HCT116 (cell line): Measurements from ENCODE around the gene MCEMP1. TPM values are rescaled to one million over a fixed set of nuclear protein-coding genes. Genes with fewer than 3 reads are reported as not detected.

ENCODE experiments used
- ATAC-seq: fragments of 200-7000 bp; cut with Tn5 transposase; 2 replicates; pipeline ENCODE4 v1.9.1; 2020; ENCODE audit warnings: mild to moderate bottlenecking, moderate library complexity
- BruUV-seq: library from RNA; stranded (reverse); fragments of 400-500 nt; replicated peaks from 2 replicates; lab custom pipeline; 2021; lab: Mats Ljungman, UMichigan
- CTCF ChIA-PET: fragments of 300-600 bp; sonication (Branson Sonifier 250); formaldehyde crosslinking; loops from one replicate; lab custom pipeline; 2021; ENCODE audit warnings: antibody characterized with exemption; lab: Charles Lee
- POLR2A ChIA-PET: fragments of 300-600, 350-600 bp; sonication (Branson Sonifier 250); formaldehyde crosslinking; loops from one replicate; lab custom pipeline; 2021; ENCODE audit warnings: antibody characterized with exemption; lab: Charles Lee
- RAD21 ChIA-PET, 2 experiments: fragments of 300-600 bp; sonication (Branson Sonifier 250); formaldehyde crosslinking; loops; one replicate each; lab custom pipeline; 2023; ENCODE audit warnings: low total read pairs in 2 of 2; ENCODE audit not compliant: uncharacterized antibody in 2 of 2, unreplicated experiment in 2 of 2, low non-redundant PET in 1 of 2; lab: Charles Lee
- DNase-seq: peaks from one replicate; pipeline ENCODE4 v3.0.0-alpha.2; 2010; ENCODE audit warnings: low read depth, low spot score
- H2AFZ ChIP-seq: fragments of 200-600 bp; shearing (Covaris generic), sonication (generic); 2 replicates; pipeline ENCODE4 v1.6.1; 2017; ENCODE audit warnings: low read depth, mixed run types, mixed read lengths, antibody characterized with exemption, low read length; ENCODE audit not compliant: poor library complexity, severe bottlenecking
- H3K27ac ChIP-seq: 2 replicates; pipeline ENCODE4 v1.5.1; 2012; ENCODE audit warnings: low read depth, low read length
- H3K27me3 ChIP-seq: fragments of 200-600 bp; sonication (generic); 2 replicates; pipeline ENCODE4 v1.6.1; 2016; ENCODE audit warnings: mixed run types, low read length, mixed read lengths; ENCODE audit not compliant: insufficient read depth
- H3K36me3 ChIP-seq, 2 experiments: fragments of 200-500 bp in 1 of 2; fragments of 200-600 bp in 1 of 2; sonication (Bioruptor generic) in 1 of 2; sonication (generic) in 1 of 2; 2 replicates each; pipeline versions ENCODE4 v1.5.1 to v1.6.1; 2014 to 2016; ENCODE audit warnings: low read length in 2 of 2, inconsistent platforms in 1 of 2, mixed read lengths in 1 of 2, mixed run types in 1 of 2; ENCODE audit not compliant: insufficient read depth in 2 of 2, control insufficient read depth in 1 of 2
- H3K4me1 ChIP-seq, 2 experiments: fragments of 200-600 bp in 1 of 2; sonication (generic) in 1 of 2; 2 replicates each; pipeline versions ENCODE4 v1.5.1 to v1.6.1; 2012 to 2017; ENCODE audit warnings: low read length in 2 of 2, inconsistent platforms in 1 of 2, mild to moderate bottlenecking in 1 of 2, mixed read lengths in 1 of 2, mixed run types in 1 of 2, moderate library complexity in 1 of 2; ENCODE audit not compliant: insufficient read depth in 2 of 2, control insufficient read depth in 1 of 2
- H3K4me2 ChIP-seq: fragments of 200-600 bp; sonication (generic); 2 replicates; pipeline ENCODE4 v1.6.1; 2017; ENCODE audit warnings: mixed run types, low read length, mixed read lengths
- H3K4me3 ChIP-seq, 2 experiments: fragments of 200-600 bp in 1 of 2; sonication (generic) in 1 of 2; replicated peaks in 1 of 2; 2 replicates each; pipeline ENCODE4 v1.5.1; 2011 to 2016; ENCODE audit warnings: low read length in 2 of 2, control low read depth in 1 of 2, low read depth in 1 of 2, mild to moderate bottlenecking in 1 of 2, mixed read lengths in 1 of 2, mixed run types in 1 of 2
- H3K79me2 ChIP-seq: fragments of 200-600 bp; sonication (generic); 2 replicates; pipeline ENCODE4 v1.6.1; 2017; ENCODE audit warnings: mild to moderate bottlenecking, mixed run types, low read length, moderate library complexity, mixed read lengths; ENCODE audit not compliant: insufficient read depth
- H3K9ac ChIP-seq: fragments of 200-600 bp; sonication (generic); 2 replicates; pipeline ENCODE4 v1.6.1; 2016; ENCODE audit warnings: low read length, mixed read lengths
- H3K9me2 ChIP-seq: fragments of 200-600 bp; sonication (generic), shearing (Covaris generic); 2 replicates; pipeline ENCODE4 v1.6.1; 2017; ENCODE audit warnings: mixed run types, mild to moderate bottlenecking, moderate library complexity; ENCODE audit not compliant: insufficient read depth
- H3K9me3 ChIP-seq, 2 experiments: fragments of 200-500 bp in 1 of 2; fragments of 200-600 bp in 1 of 2; sonication (Bioruptor generic) in 1 of 2; sonication (generic) in 1 of 2; 2 replicates each; pipeline ENCODE4 v1.6.1; 2014 to 2017; ENCODE audit warnings: low read length in 2 of 2, mixed read lengths in 2 of 2, inconsistent platforms in 1 of 2, low read depth in 1 of 2, mild to moderate bottlenecking in 1 of 2, mixed run types in 1 of 2, moderate library complexity in 1 of 2; ENCODE audit not compliant: control insufficient read depth in 1 of 2, insufficient read depth in 1 of 2
- H4K20me1 ChIP-seq: fragments of 200-600 bp; sonication (generic), shearing (Covaris generic); 2 replicates; pipeline ENCODE4 v1.6.1; 2017; ENCODE audit warnings: mixed run types, mild to moderate bottlenecking, moderate library complexity; ENCODE audit not compliant: insufficient read depth
- ATF3 ChIP-seq: IDR thresholded peaks from 2 replicates; pipeline ENCODE4 v1.6.1; 2012
- CBX3 ChIP-seq: IDR thresholded peaks from 2 replicates; pipeline ENCODE4 v1.6.1; 2012; ENCODE audit warnings: low read depth
- CTCF ChIP-seq, 3 experiments: fragments of 200-600 bp in 1 of 3; sonication (generic) in 1 of 3; IDR thresholded peaks in 2 of 3; conservative IDR thresholded peaks in 1 of 3; 2 replicates each; pipeline ENCODE4 v1.5.1; 2012 to 2017; ENCODE audit warnings: low read depth in 2 of 3, low read length in 2 of 3, antibody characterized with exemption in 1 of 3, borderline replicate concordance in 1 of 3, control low read depth in 1 of 3, mild to moderate bottlenecking in 1 of 3, mixed read lengths in 1 of 3, mixed run types in 1 of 3, moderate library complexity in 1 of 3; ENCODE audit not compliant: insufficient read depth in 1 of 3
- EGR1 ChIP-seq: IDR thresholded peaks from 2 replicates; pipeline ENCODE4 v1.6.1; 2012; ENCODE audit warnings: low read depth
- ELF1 ChIP-seq: IDR thresholded peaks from 2 replicates; pipeline ENCODE4 v1.6.1; 2012; ENCODE audit warnings: low read depth, borderline replicate concordance
- EZH2 ChIP-seq: fragments of 200-600 bp; sonication (generic); IDR thresholded peaks from 2 replicates; pipeline ENCODE4 v1.6.1; 2017; ENCODE audit warnings: antibody characterized with exemption, mixed run types
- POLR2A ChIP-seq: IDR thresholded peaks from 2 replicates; pipeline ENCODE4 v1.7.0; 2011; ENCODE audit warnings: borderline replicate concordance; ENCODE audit not compliant: insufficient read depth, insufficient read length; ENCODE audit errors: extremely low read depth
- REST ChIP-seq: IDR thresholded peaks from 2 replicates; pipeline ENCODE4 v1.6.1; 2012; ENCODE audit warnings: low read depth
- SP1 ChIP-seq: IDR thresholded peaks from 2 replicates; pipeline ENCODE4 v1.6.1; 2012; ENCODE audit warnings: low read depth
- TCF7L2 ChIP-seq: IDR thresholded peaks from 2 replicates; pipeline ENCODE4 v1.7.0; 2011; ENCODE audit warnings: borderline replicate concordance, inconsistent platforms; ENCODE audit not compliant: insufficient read depth, insufficient read length; ENCODE audit errors: extremely low read depth
- YY1 ChIP-seq: IDR thresholded peaks from 2 replicates; pipeline ENCODE4 v1.6.1; 2011; ENCODE audit warnings: low read length, low read depth, moderate library complexity, mild to moderate bottlenecking; ENCODE audit not compliant: insufficient replicate concordance; ENCODE audit errors: extremely low read depth
- ZFX ChIP-seq: fragments of 450-650 bp; IDR thresholded peaks from 2 replicates; pipeline ENCODE4 v1.6.1; 2017
- ZNF274 ChIP-seq: fragments of 200-500 bp; sonication (Bioruptor generic); IDR thresholded peaks from 2 replicates; pipeline ENCODE4 v1.6.1; 2014; ENCODE audit warnings: mild to moderate bottlenecking, low read depth, low read length, inconsistent platforms
- intact Hi-C: fragments of 100-400 bp; cut with micrococcal nuclease; formaldehyde crosslinking; loops from 2 replicates; pipeline ENCODE4 v1.10.0; 2022
- total RNA-seq: library from RNA; stranded (reverse); gene quantifications from one replicate; pipeline ENCODE4 v1.2.1, GENCODE V29; 2021; ENCODE audit not compliant: unreplicated experiment

Gene MCEMP1
- total RNA-seq, 1 experiment from 2014 or later, result not detected

- TF ChIP-seq REST, result no peak
- no peak for TF ChIP-seq TCF7L2
- no peak for TF ChIP-seq ZNF274
Measured at GRCh38 chr19:7691497-7691896, 14.6 kb downstream of the MCEMP1 start (continued).

GRCh38 chr19:7692417-7693088, 15.7 kb downstream of the MCEMP1 start:
- Histone ChIP-seq H3K27me3 (peaks cover 10% of the 10 kb centered on the region; the same call in 1 of the 2 replicates), H3K79me2 (no peaks in the 10 kb centered on the region), H3K27ac (no peak overlapping the region), H3K9me2 (no peaks in the 10 kb centered on the region), H4K20me1 (no peaks in the 10 kb centered on the region), H3K36me3 (no peaks in the 10 kb centered on the region), H3K4me2 (no peak overlapping the region), H2AFZ (no peak overlapping the region), H3K4me1 (no peaks in the 10 kb centered on the region), H3K9me3 (peaks cover 0 to 5% of the 10 kb centered on the region in 2 experiments; a peak in 1 of 4 replicates), H3K9ac (no peak overlapping the region), H3K4me3 (no peak overlapping the region)
- intact Hi-C loops, result no loop called here
- TF ChIP-seq ELF1 (no peak), POLR2A (no peak), EZH2 (no peak), TCF7L2 (no peak), CTCF (IDR thresholded peaks at IDR 0.05 in 2 of 3, conservative IDR thresholded peaks at IDR 0.05 in 1 of 3; ENCODE audit: borderline replicate concordance in 1 of 3, insufficient read depth in 1 of 3, low read depth in 2 of 3, low read length in 2 of 3) (no peak), ATF3 (no peak), CBX3 (no peak), YY1 (no peak), SP1 (no peak), REST (no peak), ZFX (no peak), ZNF274 (no peak), EGR1 (no peak)
- ATAC-seq, result no peak
- no TSS peak for BruUV-seq
- CTCF ChIA-PET, result no interaction called here
- POLR2A ChIA-PET, result no interaction called here
- RAD21 ChIA-PET, result no interaction called here
- DNase-seq, result no peak
